Adrenal gland (tissue), 12 donors: ENCODE data around the gene LRP8. TPM values are rescaled to one million over a fixed set of nuclear protein-coding genes. Genes with fewer than 3 reads are reported as not detected.

Source experiments
- DNase-seq, 7 donors: peaks; one replicate each; pipeline ENCODE4 v3.0.0-alpha.2; 2019 to 2020
- H3K27ac ChIP-seq, 5 donors: fragments of 200-600 bp; sonication (generic) in 4 of 5; 1 replicate in 3 of 5; 2 replicates in 2 of 5; pipeline versions ENCODE4 v1.5.1 to v1.8.0; 2016 to 2020; ENCODE audit warnings: mild to moderate bottlenecking in 1 of 5
- H3K27me3 ChIP-seq: fragments of 200-600 bp; 2 replicates; pipeline ENCODE4 v1.8.0; 2021
- H3K36me3 ChIP-seq, 2 donors: fragments of 200-600 bp; replicated peaks in 1 of 2; 1 replicate in 1 of 2; 2 replicates in 1 of 2; pipeline versions ENCODE4 v1.5.1 to v1.8.0; 2018 to 2022
- H3K4me1 ChIP-seq, 2 donors: fragments of 200-600 bp; replicated peaks in 1 of 2; 1 replicate in 1 of 2; 2 replicates in 1 of 2; pipeline versions ENCODE4 v1.5.1 to v1.8.0; 2018 to 2021
- H3K4me3 ChIP-seq, 4 donors: fragments of 200-600 bp; sonication (generic) in 3 of 4; one replicate each; pipeline ENCODE4 v1.5.1; 2016 to 2018
- H3K9me3 ChIP-seq, 3 donors: fragments of 200-600 bp; sonication (generic) in 1 of 3; replicated peaks in 1 of 3; 1 replicate in 2 of 3; 2 replicates in 1 of 3; pipeline versions ENCODE4 v1.5.1 to v1.8.0; 2016 to 2021
- POLR2A ChIP-seq, 2 donors: fragments of 450-650 bp; IDR thresholded peaks; one replicate each; pipeline ENCODE4 v1.6.1; 2017; ENCODE audit warnings: antibody characterized with exemption in 2 of 2, mild to moderate bottlenecking in 2 of 2, moderate library complexity in 1 of 2
- WGBS, 4 donors: extraction: QIAGEN DNeasy Blood & Tissue Kit in 2 of 4; methylation state at CpG; one replicate each; pipeline versions ENCODE4 v1.1.5 to v1.1.7; 2013 to 2017; 5-methylcytosine and 5-hydroxymethylcytosine counted together
- intact Hi-C, 2 donors: fragments of 100-400 bp; cut with DNase I; formaldehyde crosslinking; loops; one replicate each; pipeline versions ENCODE4 v1.14.1 to v1.15.0; 2022 to 2023
- polyA plus RNA-seq, 3 donors: library from polyadenylated mRNA; stranded (reverse); fragments of 200-250 nt in 2 of 3; fragments of 350-450 nt in 1 of 3; fragmentation: Illumina TruSeq in 1 of 3; extraction: RNeasy Lipid Tissue Mini Kit (QIAGEN cat#74804) in 1 of 3; gene quantifications; one replicate each; pipeline ENCODE4 v1.2.3, GENCODE V29; 2013 to 2014
- total RNA-seq, 9 donors: library from RNA; depleted of rRNA in 4 of 9; stranded (reverse); fragments of >200 nt in 4 of 9; fragments of 120-200 nt in 1 of 9; fragmentation: NEBNext Ultra II Directional in 1 of 9; extraction: Animal tissue kit (Norgen Biotek cat#: 25700) in 1 of 9; gene quantifications; one replicate each; pipeline versions ENCODE4 v1.1.0 to v1.2.4, GENCODE V29; 2013 to 2023
- TF ChIP-seq, protein P1 (sequence below), 6 experiments: fragments of 450-650 bp in 4 of 6; fragments of 200-600 bp in 2 of 6; sonication (generic) in 1 of 6; IDR thresholded peaks; 1 replicate in 5 of 6; 2 replicates in 1 of 6; pipeline versions ENCODE4 v1.5.1 to v1.8.0; 2016 to 2021; ENCODE audit warnings: antibody characterized with exemption in 6 of 6, mild to moderate bottlenecking in 2 of 6, moderate library complexity in 1 of 6
- donor health status: healthy with polysubstance abuse.
- donor health status: Bipolar disorder and iron deficiency.
- donor health status: DM: yes; HTN: yes; CAD: no.
- donor health status: DM: no; HTN: no; CAD: no.
- donor health status: DM: no; HTN: no; CAD: no.
- donor health status: DM: yes; HTN: yes; CAD: no.

Gene LRP8
- total and polyA plus RNA-seq, 12 donors = 0.64 to 7.6 (median 2.7) TPM

DNA sequence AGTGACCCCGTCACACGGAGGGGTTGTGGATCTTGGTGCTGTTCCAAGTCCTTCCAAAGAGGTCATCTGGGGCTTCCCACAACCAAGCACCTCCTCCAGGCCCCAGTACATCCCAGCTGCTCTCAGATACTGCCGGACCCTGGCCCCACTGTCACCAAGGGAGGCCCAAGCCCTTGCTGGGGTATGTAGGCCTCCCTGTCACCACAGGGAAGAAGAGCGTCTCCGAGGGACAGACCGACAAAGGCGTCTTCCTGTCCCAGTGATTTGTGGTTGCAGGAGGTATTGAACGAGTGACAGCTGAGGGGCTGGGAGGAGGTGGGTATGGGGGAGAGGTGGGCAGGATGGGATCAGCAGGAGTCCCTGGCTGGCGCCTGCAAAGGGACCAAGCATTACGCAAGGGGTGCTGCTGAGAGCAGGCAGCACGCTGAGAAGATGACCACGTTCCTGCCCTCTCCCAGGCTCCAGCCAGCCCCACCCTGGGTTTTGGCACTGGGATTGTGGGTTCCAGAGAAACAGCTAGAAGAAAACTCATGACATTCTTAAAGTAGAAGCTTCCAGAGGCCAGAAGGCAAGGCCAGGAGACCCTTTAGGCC is 29.7 kb downstream of the LRP8 start:
- no peaks in the 10 kb centered on the region for H3K9me3 ChIP-seq
- H3K27me3 ChIP-seq = no peaks in the 10 kb centered on the region
- H3K4me3 ChIP-seq = no peak overlapping the region
- no peaks in the 10 kb centered on the region for H3K36me3 ChIP-seq
- DNase-seq = no peak
- 72 to 79% (median 77%) methylated on average over 12 of the region's 12 CpGs for WGBS, 4 donors
- H3K27ac ChIP-seq = no peak overlapping the region
- no peak for TF ChIP-seq POLR2A (IDR thresholded peaks at IDR 0.05)
- TF ChIP-seq, protein P1, sequence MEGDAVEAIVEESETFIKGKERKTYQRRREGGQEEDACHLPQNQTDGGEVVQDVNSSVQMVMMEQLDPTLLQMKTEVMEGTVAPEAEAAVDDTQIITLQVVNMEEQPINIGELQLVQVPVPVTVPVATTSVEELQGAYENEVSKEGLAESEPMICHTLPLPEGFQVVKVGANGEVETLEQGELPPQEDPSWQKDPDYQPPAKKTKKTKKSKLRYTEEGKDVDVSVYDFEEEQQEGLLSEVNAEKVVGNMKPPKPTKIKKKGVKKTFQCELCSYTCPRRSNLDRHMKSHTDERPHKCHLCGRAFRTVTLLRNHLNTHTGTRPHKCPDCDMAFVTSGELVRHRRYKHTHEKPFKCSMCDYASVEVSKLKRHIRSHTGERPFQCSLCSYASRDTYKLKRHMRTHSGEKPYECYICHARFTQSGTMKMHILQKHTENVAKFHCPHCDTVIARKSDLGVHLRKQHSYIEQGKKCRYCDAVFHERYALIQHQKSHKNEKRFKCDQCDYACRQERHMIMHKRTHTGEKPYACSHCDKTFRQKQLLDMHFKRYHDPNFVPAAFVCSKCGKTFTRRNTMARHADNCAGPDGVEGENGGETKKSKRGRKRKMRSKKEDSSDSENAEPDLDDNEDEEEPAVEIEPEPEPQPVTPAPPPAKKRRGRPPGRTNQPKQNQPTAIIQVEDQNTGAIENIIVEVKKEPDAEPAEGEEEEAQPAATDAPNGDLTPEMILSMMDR (IDR thresholded peaks at IDR 0.05) = no peak
- H3K4me1 ChIP-seq = no peaks in the 10 kb centered on the region
- intact Hi-C loops = no loop called here

DNA sequence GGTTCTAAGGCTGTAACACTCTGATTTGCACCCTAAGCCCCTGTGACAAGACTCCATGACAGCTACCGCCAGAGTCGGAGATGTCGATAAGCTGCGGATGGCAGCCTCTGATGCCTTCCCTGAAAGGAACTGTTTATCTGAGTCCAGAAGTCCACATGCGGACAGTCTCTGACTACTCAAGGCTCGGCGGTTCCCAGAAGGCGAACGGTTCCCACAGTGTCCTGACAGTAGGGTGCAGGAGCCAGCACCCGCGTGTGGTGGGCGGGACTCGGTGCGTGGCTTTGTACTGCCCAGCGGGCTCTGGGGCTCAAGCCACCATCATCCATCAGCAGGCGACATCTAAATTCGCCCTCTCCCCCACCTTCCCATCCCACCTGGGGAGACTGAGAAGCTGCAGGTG is 30.7 kb downstream of the LRP8 start:
- Histone ChIP-seq H3K9me3 (no peaks in the 10 kb centered on the region), H3K4me1 (peaks cover 0 to 4% of the 10 kb centered on the region in 2 donors), H3K4me3 (no peak overlapping the region), H3K27me3 (no peaks in the 10 kb centered on the region), H3K36me3 (no peaks in the 10 kb centered on the region), H3K27ac (no peak overlapping the region)
- DNase-seq = no peak
- TF ChIP-seq, protein P1 (IDR thresholded peaks at IDR 0.05) = no peak
- TF ChIP-seq POLR2A (IDR thresholded peaks at IDR 0.05) = no peak
- intact Hi-C loops = no loop called here
- 88 to 100% (median 96%) methylated on average over 5 to 17 of the region's 17 CpGs for whole genome bisulfite sequencing, 4 donors

DNA sequence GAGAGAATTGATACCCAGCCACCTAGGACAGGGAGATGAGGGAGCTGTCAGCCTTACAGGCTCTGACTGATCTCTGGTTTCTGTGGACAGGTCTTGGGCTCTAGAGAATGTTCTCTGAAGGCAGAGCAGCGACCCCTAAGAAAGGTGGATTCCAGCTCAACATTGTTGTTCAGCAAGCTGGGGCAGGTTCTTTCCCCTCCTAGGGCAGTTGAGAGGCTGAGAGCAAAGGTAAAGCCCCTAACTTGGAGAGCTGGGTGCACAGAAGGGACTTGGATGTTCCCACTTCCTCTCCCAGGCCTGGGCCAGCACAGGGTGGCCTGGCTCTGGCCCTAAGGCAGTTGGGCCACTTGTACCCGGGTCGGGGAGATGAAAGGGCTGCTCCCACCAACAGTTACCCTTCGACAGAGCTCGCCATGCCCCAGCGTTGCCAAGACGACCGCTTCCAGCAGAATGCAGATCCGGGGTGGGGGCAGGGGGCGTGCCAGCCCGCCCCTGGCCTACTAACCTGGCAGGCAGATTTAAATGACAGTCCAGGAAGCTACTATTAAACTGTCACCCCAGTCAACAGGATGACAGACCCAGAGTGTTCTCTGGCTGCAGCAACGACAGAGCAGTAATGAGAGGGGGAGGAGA is 31.6 kb downstream of the LRP8 start:
- Histone ChIP-seq H3K9me3 (no peaks in the 10 kb centered on the region), H3K27ac (no peak overlapping the region), H3K36me3 (no peaks in the 10 kb centered on the region), H3K4me3 (no peak overlapping the region), H3K4me1 (peaks cover 0 to 4% of the 10 kb centered on the region in 2 donors), H3K27me3 (no peaks in the 10 kb centered on the region)
- DNase-seq = no peak
- WGBS, 4 donors = 81 to 89% (median 86%) methylated on average over 7 to 12 of the region's 12 CpGs
- intact Hi-C loops = no loop called here
- TF ChIP-seq, protein P1 (IDR thresholded peaks at IDR 0.05) = no peak
- no peak for TF ChIP-seq POLR2A (IDR thresholded peaks at IDR 0.05)

DNA sequence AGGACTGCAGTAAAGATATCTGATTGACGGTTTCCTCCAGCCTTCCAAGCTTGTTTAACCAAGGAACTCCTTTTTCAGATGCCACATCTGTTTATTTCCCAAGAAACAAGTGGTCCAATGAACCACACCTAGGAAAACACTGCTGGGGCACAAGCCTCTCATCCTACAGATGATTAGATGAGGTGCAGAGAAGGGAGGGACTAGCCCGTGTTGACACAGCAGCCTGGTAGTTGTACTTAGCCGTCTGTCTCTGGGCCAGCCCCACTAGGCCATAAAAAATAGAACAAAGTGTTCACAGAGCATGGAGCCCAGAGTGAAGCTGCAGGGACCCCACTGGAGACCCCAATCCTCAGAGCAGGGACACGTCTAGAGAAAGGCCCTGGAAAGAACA is 32.1 kb downstream of the LRP8 start:
- 70 to 91% (median 85%) methylated on average over 4 of the region's 4 CpGs for WGBS, 4 donors
- no peaks in the 10 kb centered on the region for H3K36me3 ChIP-seq
- H3K4me3 ChIP-seq = no peak overlapping the region
- no peak for DNase-seq
- H3K27me3 ChIP-seq = no peaks in the 10 kb centered on the region
- TF ChIP-seq POLR2A (IDR thresholded peaks at IDR 0.05) = no peak
- TF ChIP-seq, protein P1 (IDR thresholded peaks at IDR 0.05) = no peak
- intact Hi-C loops = no loop called here
- H3K27ac ChIP-seq = no peak overlapping the region
- H3K4me1 ChIP-seq = peaks cover 0 to 4% of the 10 kb centered on the region in 2 donors
- no peaks in the 10 kb centered on the region for H3K9me3 ChIP-seq
